SIG-M5 (cell line): ENCODE data around the gene BSPRY.
"Not testable (repeated sequence)": the region's sequence is repeated elsewhere in the genome, so short reads cannot be mapped to it uniquely, and the experiment has no call there.

ENCODE experiments used
- DNase-seq: peaks from one replicate; lab custom pipeline; 2025; lab: John Stamatoyannopoulos, UW

The BSPRY gene

GRCh38 chr9:113341712-113342410 lies 7.5 kb upstream of the BSPRY start:
- DNase-seq, result no peak

- no peak for DNase-seq
These were observed 5.6 kb upstream of the BSPRY start for GRCh38 chr9:113343732-113344231.

- no peak for DNase-seq
These were observed 4.2 kb upstream of the BSPRY start for GRCh38 chr9:113345190-113345589.

GRCh38 chr9:113345671-113346070 lies 3.7 kb upstream of the BSPRY start:
- DNase-seq, result no peak

- no peak for DNase-seq
These were observed 904 bp upstream of the BSPRY start for GRCh38 chr9:113348437-113348836.

- no peak for DNase-seq
These were observed 286 bp upstream of the BSPRY start for GRCh38 chr9:113349066-113349444.

GRCh38 chr9:113350107-113350661 lies 843 bp downstream of the BSPRY start:
- no peak for DNase-seq

GRCh38 chr9:113350937-113351336 lies 1.6 kb downstream of the BSPRY start:
- no peak for DNase-seq

GRCh38 chr9:113352006-113352405 lies 2.7 kb downstream of the BSPRY start:
- DNase-seq, result no peak

- no peak for DNase-seq
These were observed 3.1 kb downstream of the BSPRY start for GRCh38 chr9:113352411-113352810.

GRCh38 chr9:113355040-113355596 lies 5.8 kb downstream of the BSPRY start:
- DNase-seq, result no peak

- DNase-seq, result no peak
These were observed 7.4 kb downstream of the BSPRY start for GRCh38 chr9:113356686-113357292.

GRCh38 chr9:113359385-113359784 lies 10.0 kb downstream of the BSPRY start:
- no peak for DNase-seq

- no peak for DNase-seq
These were observed 11.0 kb downstream of the BSPRY start for GRCh38 chr9:113360242-113360842.

GRCh38 chr9:113361304-113362018 lies 12.1 kb downstream of the BSPRY start:
- no peak for DNase-seq

GRCh38 chr9:113363336-113363735 lies 14.0 kb downstream of the BSPRY start:
- no peak for DNase-seq

- no peak for DNase-seq
These were observed 15.6 kb downstream of the BSPRY start for GRCh38 chr9:113364951-113365350.

- DNase-seq, result not testable (repeated sequence)
These were observed 16.3 kb downstream of the BSPRY start for GRCh38 chr9:113365652-113366051.

- no peak for DNase-seq
These were observed 19.1 kb downstream of the BSPRY start for GRCh38 chr9:113368348-113368981.

GRCh38 chr9:113368982-113369854 lies 19.9 kb downstream of the BSPRY start:
- no peak for DNase-seq

- DNase-seq, result no peak
These were observed 20.5 kb downstream of the BSPRY start for GRCh38 chr9:113369855-113370140.
